Activated CD4-positive, alpha-beta T cell treated with anti-CD3 and anti-CD28 coated beads, Interleukin-2, amount 50 U/mL, for 24 hours (primary cell): ENCODE data around the gene GMPPB.
"Not testable (repeated sequence)": the region's sequence is repeated elsewhere in the genome, so short reads cannot be mapped to it uniquely, and the experiment has no call there.

ENCODE experiments used
- DNase-seq, 2 donors: peaks; one replicate each; pipeline ENCODE4 v3.0.0-alpha.2; 2020; ENCODE audit warnings: low read depth in 1 of 2, low spot score in 1 of 2

Gene GMPPB

GRCh38 chr3:49723628-49724551, at the start of gene GMPPB:
GMPPB (minus strand) TSS chr3:49723951; CDS start chr3:49723726, 225 bp downstream.
- DNase-seq: peak; percentile 86 to 88

GRCh38 chr3:49772703-49773102, 49.0 kb upstream of the GMPPB start:
- DNase-seq: no peak

DNA sequence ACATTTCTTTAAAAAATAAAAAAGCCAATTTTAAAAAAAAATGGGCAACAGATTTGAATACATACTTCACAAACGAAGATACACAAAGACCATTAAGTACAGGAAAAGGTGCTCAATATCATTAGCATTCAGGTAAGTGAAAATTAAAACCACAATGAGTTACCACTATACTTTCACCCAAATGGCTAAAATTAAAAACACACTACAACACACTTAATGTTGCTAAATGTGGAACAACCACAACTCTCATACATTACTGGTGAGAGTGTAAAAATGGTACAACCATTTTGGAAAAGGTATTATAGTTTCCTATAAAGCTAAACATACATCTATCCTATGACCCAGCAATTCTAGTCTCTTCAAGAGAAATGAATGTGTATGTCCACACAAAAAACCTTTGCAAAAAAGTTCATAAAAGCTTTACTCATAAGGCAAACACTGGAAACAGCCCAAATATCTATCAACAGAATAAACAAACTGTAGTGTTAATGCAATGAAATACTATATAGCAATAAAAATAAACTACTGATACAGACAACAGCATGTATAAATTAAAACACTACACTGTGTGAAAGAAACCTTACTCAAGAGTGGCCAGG, 47.7 kb upstream of the GMPPB start:
- DNase-seq: no peak

DNA sequence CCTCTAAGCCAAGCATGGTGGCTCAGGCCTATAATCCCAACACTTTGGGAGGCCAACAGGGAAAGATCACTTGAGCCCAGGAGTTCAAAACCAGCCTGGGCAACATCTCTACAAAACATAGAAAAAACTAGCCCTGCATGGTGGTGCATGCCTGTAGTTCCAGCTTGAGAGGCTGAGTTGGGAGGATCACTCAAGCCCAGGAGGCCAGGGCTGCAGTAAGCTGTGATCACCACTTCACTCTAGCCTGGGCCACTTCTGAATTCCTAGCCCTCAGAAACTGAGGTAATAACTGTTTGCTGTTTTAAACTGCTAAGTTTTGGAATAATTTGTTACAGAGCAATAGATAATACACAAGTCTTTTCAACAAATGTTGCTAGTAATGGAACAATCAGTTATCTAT, 46.2 kb upstream of the GMPPB start:
- no peak for DNase-seq

GRCh38 chr3:49769286-49769915, 45.6 kb upstream of the GMPPB start:
- DNase-seq: no peak

DNA sequence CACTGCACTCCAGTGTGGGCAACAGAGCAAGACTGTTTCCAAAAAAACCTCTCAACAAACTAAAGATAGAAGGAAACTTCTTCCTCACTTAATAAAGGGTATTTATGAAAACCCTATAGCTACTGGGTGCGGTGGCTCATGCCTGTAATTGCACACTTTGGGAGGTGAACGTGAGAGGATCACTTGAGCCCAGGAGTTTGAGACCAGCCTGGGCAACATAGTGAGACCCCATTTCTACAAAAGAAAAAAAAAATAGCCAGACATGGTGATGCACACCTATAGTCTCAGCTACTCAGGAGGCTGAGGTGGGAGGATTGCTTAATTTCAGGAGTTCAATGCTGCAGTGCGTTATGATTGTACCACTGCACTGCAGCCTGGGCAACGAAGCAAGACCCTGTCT, 40.2 kb upstream of the GMPPB start:
- no peak for DNase-seq

GRCh38 chr3:49761661-49762060, 37.9 kb upstream of the GMPPB start:
- DNase-seq: no peak

- DNase-seq: no peak
These were observed 35.5 kb upstream of the GMPPB start for GRCh38 chr3:49759226-49759625.

DNA sequence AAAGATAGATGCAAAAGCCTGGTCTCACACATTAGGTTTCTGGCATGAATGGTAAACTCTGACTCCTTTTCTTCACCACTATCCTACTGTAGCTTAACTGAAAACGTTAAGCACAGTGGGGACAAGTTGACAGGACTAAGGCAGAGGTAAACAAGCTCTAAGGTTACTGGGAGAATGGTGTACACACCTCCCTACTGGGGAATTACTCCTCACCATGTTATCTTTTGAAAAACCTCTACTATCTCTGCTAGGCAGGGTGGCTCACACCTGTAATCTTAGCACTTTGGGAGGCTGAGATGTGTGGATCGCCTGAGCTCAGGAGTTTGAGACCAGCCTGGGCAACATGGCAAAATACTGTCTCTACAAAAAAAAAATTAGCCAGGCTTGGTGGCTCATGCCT, 33.4 kb upstream of the GMPPB start:
- no peak for DNase-seq

DNA sequence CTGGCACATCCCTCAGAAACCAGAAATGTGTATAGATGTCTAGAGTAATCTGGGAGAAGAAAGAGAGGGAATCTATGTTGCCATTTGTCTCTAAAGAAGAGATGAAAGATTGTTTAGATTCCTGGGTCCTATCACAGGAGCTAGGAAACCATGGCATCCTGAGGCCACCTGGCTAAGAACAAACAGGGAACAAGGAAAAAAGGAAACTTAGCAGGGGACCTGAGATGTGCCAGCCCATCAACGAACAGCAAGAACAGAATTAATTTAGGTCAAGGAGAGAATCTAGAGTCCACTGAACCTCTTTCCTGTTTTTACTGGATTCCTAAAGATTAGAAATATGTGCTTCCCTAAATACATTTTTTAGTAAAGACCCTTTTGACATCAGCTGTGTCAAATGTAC, 32.3 kb upstream of the GMPPB start:
- DNase-seq: no peak

DNA sequence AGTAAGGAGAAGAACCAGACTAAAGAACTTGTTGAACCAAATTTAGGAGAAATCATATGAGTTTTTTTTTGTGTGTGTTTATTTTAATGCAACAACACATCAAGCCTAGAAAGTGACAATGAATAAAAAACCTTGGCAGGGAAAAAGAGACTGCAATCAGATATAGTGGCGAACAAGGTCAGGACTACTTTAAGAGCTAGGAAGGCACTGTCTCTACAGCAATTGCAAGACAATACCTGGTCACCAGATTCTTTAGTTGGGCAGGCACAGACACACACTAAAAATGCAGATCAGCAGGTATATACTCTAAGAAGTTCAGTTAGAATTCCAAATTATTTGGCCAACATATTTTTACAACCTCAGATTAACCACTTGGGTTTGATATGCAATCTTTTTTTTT, 30.8 kb upstream of the GMPPB start:
- no peak for DNase-seq

DNA sequence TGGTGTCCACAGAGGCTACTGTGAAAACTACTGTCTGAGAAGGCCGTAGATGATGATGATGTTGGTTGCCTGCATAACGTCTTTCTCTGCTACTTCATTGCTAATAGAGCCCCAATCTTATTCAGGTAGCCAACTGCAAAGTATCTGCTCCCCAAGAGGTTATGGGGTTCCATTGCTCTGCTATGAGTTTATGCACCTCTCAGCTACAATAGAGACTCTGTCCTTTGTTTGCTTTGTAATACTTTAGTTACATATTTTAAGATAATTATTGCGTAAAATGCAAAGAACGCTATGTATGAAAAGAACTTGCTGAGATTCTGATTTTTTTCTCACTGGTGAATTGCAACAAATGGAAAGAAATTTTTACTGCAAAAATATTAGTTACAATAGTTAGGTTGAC, 27.8 kb upstream of the GMPPB start:
- no peak for DNase-seq

DNA sequence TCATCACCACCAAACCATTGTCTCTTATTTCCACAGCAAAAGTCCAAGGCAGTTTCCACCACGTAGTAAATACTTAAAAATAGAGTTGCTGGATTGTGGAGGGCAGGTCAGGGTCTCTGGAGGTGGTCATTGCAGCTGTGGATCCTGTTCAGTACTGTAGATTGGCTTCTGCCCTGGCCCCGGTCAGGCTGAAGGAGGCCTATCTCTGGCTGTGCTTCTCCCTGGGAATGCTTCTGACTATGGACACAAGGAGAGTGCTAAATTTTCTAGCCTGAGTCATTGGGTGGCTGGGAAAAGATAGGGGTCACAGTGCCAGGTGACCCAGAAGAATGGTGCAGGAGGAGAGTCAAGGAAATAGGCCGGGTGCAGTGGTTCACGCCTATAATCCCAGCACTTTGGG, 26.3 kb upstream of the GMPPB start:
- no peak for DNase-seq

- not testable (repeated sequence) for DNase-seq
These were observed 25.1 kb upstream of the GMPPB start for GRCh38 chr3:49748874-49749273.

GRCh38 chr3:49747792-49748480, 24.2 kb upstream of the GMPPB start:
- no peak for DNase-seq

DNA sequence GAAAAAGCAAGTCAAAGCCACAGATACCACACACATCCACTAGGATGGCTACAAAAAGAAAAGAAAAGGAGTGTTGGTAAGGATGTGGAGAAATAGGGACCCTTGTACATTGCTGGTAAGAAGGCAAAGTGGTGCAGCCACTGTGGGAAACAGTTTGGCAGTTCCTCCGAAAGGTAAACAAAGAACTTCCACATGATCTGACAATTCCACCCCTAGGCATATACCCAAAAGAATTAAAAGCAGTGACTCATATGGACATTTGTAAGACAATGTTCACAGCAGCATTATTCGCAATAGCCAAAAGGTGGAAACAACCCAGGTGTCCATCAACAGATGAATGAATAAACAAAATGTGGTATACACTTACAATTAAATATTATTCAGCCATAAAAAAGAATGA, 22.2 kb upstream of the GMPPB start:
- no peak for DNase-seq

GRCh38 chr3:49740427-49740826, 16.7 kb upstream of the GMPPB start:
- DNase-seq: no peak

GRCh38 chr3:49738067-49738713, 14.4 kb upstream of the GMPPB start:
- DNase-seq: no peak

- DNase-seq: no peak
These were observed 11.0 kb upstream of the GMPPB start for GRCh38 chr3:49734752-49735151.

- DNase-seq: no peak
These were observed 9.8 kb upstream of the GMPPB start for GRCh38 chr3:49733551-49733950.

DNA sequence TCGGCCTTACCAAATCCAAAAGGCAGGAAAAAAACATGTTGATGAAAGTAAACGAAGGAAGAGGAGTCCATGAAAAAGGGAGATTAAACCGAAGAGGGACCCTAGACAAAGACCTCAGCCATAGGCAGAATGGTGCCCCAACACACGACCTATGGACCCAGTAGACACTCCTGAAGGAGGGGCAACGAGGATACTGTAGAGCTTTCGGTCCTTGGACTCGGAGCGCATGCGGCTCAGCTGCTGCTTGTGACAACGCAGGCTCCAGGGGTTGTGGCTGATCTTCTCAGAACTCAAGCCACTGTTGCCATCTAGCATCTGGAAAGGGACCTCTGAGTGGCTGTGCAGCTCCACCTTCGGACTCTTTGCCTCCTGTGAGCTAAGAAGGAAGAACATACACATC, 8.8 kb upstream of the GMPPB start:
- no peak for DNase-seq
